ENCODE data around the gene TECPR2.

The TECPR2 gene

DNA sequence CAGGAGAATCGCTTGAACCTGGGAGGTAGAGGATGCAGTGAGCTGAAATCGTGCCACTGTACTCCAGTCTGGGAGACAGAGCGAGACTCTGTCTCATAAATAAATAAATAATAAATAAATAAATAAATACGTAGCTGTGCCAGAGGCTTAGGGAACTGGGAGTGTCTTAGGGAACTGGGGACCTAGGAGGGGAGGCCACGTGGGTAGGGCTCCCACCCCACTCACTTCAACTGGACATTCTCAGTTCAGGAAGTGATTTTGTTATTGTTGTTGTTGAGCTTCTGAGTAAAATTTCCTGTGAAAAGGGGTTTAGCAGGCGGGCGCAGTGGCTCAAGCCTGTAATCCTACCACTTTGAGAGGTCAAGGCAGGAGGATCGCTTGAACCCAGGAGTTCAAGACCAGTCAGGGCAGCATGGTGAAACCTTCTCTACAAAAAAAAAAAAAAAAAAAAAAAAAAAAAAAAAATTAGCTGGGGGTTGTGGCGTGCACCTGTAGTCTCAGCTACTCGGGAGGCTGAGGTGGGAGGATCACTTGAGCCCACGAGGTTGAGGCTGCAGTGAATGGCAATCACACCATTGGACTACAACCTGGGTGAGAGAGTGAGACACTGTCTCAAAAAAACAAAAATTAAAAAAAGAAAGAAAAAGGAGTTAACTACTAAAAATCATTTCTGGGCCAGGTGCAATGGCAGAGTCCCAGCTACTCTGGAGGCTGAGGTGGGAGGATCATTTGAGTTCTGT is 165.9 kb downstream of the TECPR2 start:
- Histone ChIP-seq H3K9me3 (no peaks in the 10 kb centered on the region), H3K4me1 (peaks cover 0 to 15% (median 7%) of the 10 kb centered on the region in 4 donors), H3K27ac (no peak overlapping the region), H3K4me3 (no peak overlapping the region), H3K27me3 (no peaks in the 10 kb centered on the region), H3K36me3 (no peaks in the 10 kb centered on the region)
- intact Hi-C loops (cut with DNase I; ENCODE audit: low total_unique reads), result loop anchor here (10.0 kb wide), 1 partner anchor 246 kb away; the partner anchor contains the start of gene TRAF3
- no peak for DNase-seq
- no peak for TF ChIP-seq CTCF (IDR thresholded peaks at IDR 0.05)

DNA sequence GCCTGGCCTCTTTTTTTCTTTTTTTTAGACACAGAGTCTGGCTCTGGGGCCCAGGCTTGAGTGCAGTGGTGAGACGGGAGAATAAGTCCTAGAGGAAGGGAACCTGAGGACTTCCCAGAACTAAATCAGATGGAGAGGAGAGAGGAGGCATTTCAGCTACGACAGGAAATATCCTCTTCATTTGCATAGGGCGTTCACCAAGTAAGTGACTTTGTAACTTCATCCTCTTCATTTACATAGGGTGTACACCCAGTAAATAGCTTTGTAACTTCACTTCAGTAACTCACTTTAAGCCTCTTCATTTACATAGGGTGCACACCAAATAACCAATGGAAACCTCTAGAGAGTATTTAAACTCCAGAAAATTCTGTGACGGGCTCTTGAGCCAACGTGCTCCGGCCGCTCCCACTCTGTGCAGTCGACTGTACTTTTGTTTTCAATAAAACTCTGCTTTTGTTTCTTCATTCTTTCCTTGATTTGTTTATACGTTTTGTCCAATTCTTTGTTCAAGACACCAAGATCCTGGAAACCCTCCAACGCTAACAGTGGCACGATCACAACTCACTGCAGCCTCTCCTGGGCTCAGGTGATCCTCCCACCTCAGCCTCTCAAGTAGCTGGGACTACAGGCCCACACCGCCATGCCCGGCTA is 168.2 kb downstream of the TECPR2 start:
- H3K4me3 ChIP-seq, result no peak overlapping the region
- H3K36me3 ChIP-seq, result no peaks in the 10 kb centered on the region
- intact Hi-C loops (cut with DNase I; ENCODE audit: low total_unique reads), result no loop called here
- DNase-seq, result no peak
- H3K27ac ChIP-seq, result no peak overlapping the region
- H3K4me1 ChIP-seq, result no peaks in the 10 kb centered on the region
- H3K9me3 ChIP-seq, result no peaks in the 10 kb centered on the region
- TF ChIP-seq CTCF (IDR thresholded peaks at IDR 0.05), result no peak
- H3K27me3 ChIP-seq, result no peaks in the 10 kb centered on the region

GRCh38 chr14:102532204-102532658 is 169.5 kb downstream of the TECPR2 start:
- H3K4me1 ChIP-seq, result no peaks in the 10 kb centered on the region
- no peaks in the 10 kb centered on the region for H3K9me3 ChIP-seq
- H3K27ac ChIP-seq, result no peak overlapping the region
- H3K4me3 ChIP-seq, result no peak overlapping the region
- DNase-seq, result no peak
- intact Hi-C loops (cut with DNase I; ENCODE audit: low total_unique reads), result no loop called here
- no peak for TF ChIP-seq CTCF (IDR thresholded peaks at IDR 0.05)
- no peaks in the 10 kb centered on the region for H3K36me3 ChIP-seq
- no peaks in the 10 kb centered on the region for H3K27me3 ChIP-seq

DNA sequence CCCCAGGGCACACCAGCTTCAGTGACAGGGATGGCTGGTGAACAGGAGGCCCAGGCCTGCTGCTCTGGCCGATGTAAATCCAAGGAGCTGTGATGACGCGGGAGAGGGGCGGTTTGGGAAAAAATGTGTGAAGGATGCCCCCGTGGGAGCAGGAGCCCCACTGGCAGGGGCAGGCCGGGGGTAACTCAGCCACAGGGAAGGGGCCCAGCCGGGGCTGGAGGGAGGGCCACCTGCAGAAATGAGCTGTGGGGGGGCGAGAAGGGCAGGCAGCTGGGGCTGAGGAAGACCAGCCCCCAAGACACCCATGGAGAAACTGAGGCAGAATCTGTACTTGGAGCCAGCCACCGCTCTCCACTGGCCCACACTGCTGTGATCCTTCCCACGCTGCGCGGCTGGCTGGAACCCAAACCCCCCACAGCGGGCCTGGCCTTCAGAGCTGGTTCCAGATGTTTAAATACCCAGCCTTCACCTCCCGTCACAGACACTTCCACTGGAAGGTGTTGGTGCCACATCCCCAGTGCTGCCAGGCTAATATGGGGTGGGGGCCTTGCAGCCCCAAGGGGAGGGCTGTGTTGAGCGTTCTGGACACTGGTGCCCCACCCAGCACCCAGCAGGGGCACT is 175.3 kb downstream of the TECPR2 start:
- Histone ChIP-seq H3K27me3 (peaks cover 0 to 42% of the 10 kb centered on the region in 2 donors), H3K36me3 (no peaks in the 10 kb centered on the region), H3K4me1 (peaks cover 0 to 6% (median 0%) of the 10 kb centered on the region in 4 donors), H3K27ac (no peak overlapping the region), H3K9me3 (no peaks in the 10 kb centered on the region), H3K4me3 (no peak overlapping the region)
- intact Hi-C loops (cut with DNase I; ENCODE audit: low total_unique reads), result no loop called here
- TF ChIP-seq CTCF (IDR thresholded peaks at IDR 0.05), result no peak
- DNase-seq, result no peak

- Histone ChIP-seq H3K4me1 (peaks cover 0 to 6% (median 0%) of the 10 kb centered on the region in 4 donors), H3K4me3 (no peak overlapping the region), H3K36me3 (no peaks in the 10 kb centered on the region), H3K9me3 (no peaks in the 10 kb centered on the region), H3K27me3 (peaks cover 0 to 50% of the 10 kb centered on the region in 2 donors), H3K27ac (no peak overlapping the region)
- no peak for DNase-seq
- TF ChIP-seq CTCF (IDR thresholded peaks at IDR 0.05), result no peak
- intact Hi-C loops (cut with DNase I; ENCODE audit: low total_unique reads), result no loop called here
Measured at GRCh38 chr14:102538602-102539543, 176.1 kb downstream of the TECPR2 start.
